Activated naive CD4-positive, alpha-beta T cell treated with anti-CD3 and anti-CD28 coated beads, Interleukin-2, amount 50 U/mL, for 24 hours (primary cell): Measurements from ENCODE around the gene AK9.
A peak's percentile ranks its signal among the peaks of the same experiment; 100 is the strongest.

Source experiments
- H3K27ac Mint-ChIP-seq: one replicate; pipeline ENCODE4 v1.8.0; 2021; ENCODE audit warnings: mild to moderate bottlenecking, mixed read lengths
- H3K27me3 Mint-ChIP-seq: one replicate; pipeline ENCODE4 v1.8.0; 2021; ENCODE audit warnings: mixed read lengths
- H3K36me3 Mint-ChIP-seq: one replicate; pipeline ENCODE4 v1.8.0; 2021; ENCODE audit warnings: mixed read lengths
- H3K4me1 Mint-ChIP-seq: one replicate; pipeline ENCODE4 v1.8.0; 2021; ENCODE audit warnings: mixed read lengths
- H3K4me3 Mint-ChIP-seq: one replicate; pipeline ENCODE4 v1.8.0; 2021; ENCODE audit warnings: mild to moderate bottlenecking, mixed read lengths
- H3K9me3 Mint-ChIP-seq: one replicate; pipeline ENCODE4 v1.8.0; 2021; ENCODE audit warnings: mixed read lengths

Gene AK9

DNA sequence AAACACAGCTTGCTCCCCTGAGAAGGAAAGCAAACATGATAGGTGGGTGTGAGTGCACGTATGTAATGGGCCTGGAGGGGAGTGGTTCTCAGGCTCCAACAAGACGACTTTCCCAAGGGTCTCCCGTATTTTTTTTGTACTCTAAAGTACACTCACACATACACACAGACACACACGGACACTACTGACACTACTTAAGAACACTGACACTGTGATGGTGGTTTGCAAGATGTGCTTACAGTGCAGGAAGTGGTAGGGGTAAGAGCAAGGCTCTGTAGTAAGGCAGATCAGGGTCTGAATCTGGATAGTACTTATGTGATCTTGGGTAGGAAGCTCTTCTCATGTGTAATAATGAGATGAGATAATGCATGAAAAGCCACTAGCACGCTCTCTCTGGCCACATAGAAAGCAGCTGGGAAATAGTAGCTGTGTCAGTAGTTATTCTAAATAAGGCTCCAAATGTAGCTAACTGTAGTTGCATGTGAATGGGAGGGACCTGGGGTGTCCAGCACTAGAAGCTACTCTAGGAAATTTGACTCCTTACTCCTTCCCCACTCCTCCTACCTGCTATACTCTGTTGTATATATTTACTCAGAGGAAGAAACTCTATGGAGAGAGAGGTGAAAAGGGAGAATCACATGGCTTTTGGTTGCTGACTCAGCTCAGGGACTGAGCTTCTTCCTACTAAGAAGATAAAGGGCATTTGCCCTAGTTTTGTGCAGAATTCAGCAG lies 199.6 kb downstream of the AK9 start:
- Mint-ChIP-seq H3K9me3 (no peaks in the 10 kb centered on the region), H3K27ac (peak overlapping the region; percentile 5), H3K27me3 (no peaks in the 10 kb centered on the region), H3K36me3 (no peaks in the 10 kb centered on the region), H3K4me1 (peaks cover 25% of the 10 kb centered on the region), H3K4me3 (no peak overlapping the region)

GRCh38 chr6:109490713-109491112 lies 200.3 kb downstream of the AK9 start:
- no peak overlapping the region for H3K27ac Mint-ChIP-seq
- no peaks in the 10 kb centered on the region for H3K36me3 Mint-ChIP-seq
- no peak overlapping the region for H3K4me3 Mint-ChIP-seq
- H3K27me3 Mint-ChIP-seq, result no peaks in the 10 kb centered on the region
- H3K4me1 Mint-ChIP-seq, result peaks cover 26% of the 10 kb centered on the region
- no peaks in the 10 kb centered on the region for H3K9me3 Mint-ChIP-seq

DNA sequence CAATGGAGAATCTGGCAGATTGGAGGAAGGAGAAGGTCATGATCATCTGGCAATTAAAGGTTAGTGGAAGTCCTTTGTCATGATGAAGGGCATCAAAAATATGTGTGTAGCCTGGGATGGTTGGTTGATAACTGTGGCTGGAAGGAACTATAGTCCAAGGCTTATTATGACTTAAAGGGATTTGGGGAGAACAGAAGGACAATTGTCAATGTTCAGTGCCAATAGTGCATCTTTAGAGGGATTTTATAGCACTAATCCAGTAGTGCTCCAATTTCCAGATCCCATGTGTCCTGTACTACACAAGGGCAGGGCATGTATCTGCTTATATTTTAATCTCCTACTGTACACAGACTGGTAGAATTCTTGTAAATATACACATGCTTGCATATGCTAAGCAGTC lies 203.0 kb downstream of the AK9 start:
- H3K4me3 Mint-ChIP-seq, result no peak overlapping the region
- H3K4me1 Mint-ChIP-seq, result peaks cover 33% of the 10 kb centered on the region
- no peaks in the 10 kb centered on the region for H3K27me3 Mint-ChIP-seq
- no peak overlapping the region for H3K27ac Mint-ChIP-seq
- no peaks in the 10 kb centered on the region for H3K36me3 Mint-ChIP-seq
- no peaks in the 10 kb centered on the region for H3K9me3 Mint-ChIP-seq

- H3K4me1 Mint-ChIP-seq, result peaks cover 34% of the 10 kb centered on the region
- no peak overlapping the region for H3K4me3 Mint-ChIP-seq
- no peaks in the 10 kb centered on the region for H3K27me3 Mint-ChIP-seq
- H3K9me3 Mint-ChIP-seq, result no peaks in the 10 kb centered on the region
- peak overlapping the region; percentile 83 for H3K27ac Mint-ChIP-seq
- H3K36me3 Mint-ChIP-seq, result peaks cover 6% of the 10 kb centered on the region
These were observed 204.9 kb downstream of the AK9 start for GRCh38 chr6:109486068-109486467.

- H3K36me3 Mint-ChIP-seq, result peaks cover 10% of the 10 kb centered on the region
- H3K4me3 Mint-ChIP-seq, result no peak overlapping the region
- H3K27me3 Mint-ChIP-seq, result no peaks in the 10 kb centered on the region
- peaks cover 34% of the 10 kb centered on the region for H3K4me1 Mint-ChIP-seq
- no peaks in the 10 kb centered on the region for H3K9me3 Mint-ChIP-seq
- H3K27ac Mint-ChIP-seq, result peak overlapping the region; percentile 83
These were observed 205.6 kb downstream of the AK9 start for GRCh38 chr6:109485266-109485935.

DNA sequence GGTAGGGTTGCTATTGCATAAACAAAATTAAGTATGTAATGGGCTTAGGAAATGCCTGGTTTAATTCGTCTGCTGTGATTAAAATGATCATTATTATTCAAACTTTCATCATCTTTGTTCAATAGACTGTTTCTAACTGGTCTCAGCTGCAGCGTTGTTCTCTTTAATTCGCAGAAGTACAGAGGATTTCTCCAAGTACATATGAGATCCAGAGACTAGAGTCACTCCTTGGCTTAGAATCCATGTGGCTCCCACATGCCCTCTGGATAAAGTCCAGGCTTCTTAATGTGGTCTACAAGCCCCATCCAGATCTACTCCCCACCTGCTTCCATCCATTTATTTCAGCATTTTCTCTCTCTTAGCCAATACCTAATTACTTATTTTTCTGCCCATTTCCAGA lies 206.9 kb downstream of the AK9 start:
- Mint-ChIP-seq H3K27me3 (no peaks in the 10 kb centered on the region), H3K9me3 (no peaks in the 10 kb centered on the region), H3K36me3 (peaks cover 17% of the 10 kb centered on the region), H3K4me3 (peak overlapping the region; percentile 81), H3K27ac (peak overlapping the region; percentile 15), H3K4me1 (peaks cover 36% of the 10 kb centered on the region)

DNA sequence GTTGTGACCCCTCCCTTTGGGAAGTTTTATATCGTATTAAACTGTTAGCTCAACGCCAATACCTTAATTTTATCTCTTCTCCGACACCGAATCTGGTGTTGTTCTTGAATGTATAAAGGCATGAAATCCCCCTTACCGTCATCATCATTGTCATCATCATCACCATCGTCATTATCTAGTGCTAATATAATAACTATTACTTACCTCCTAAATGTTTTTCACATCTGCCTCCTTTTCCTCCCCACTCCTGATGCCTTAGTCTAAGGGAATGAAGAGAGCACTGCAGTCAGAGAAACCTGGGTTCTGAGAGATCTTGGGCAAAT lies 207.3 kb downstream of the AK9 start:
- peak overlapping the region; percentile 81 for H3K4me3 Mint-ChIP-seq
- H3K4me1 Mint-ChIP-seq, result peaks cover 41% of the 10 kb centered on the region
- peaks cover 22% of the 10 kb centered on the region for H3K36me3 Mint-ChIP-seq
- H3K27me3 Mint-ChIP-seq, result no peaks in the 10 kb centered on the region
- no peaks in the 10 kb centered on the region for H3K9me3 Mint-ChIP-seq
- H3K27ac Mint-ChIP-seq, result peak overlapping the region; percentile 15

GRCh38 chr6:109482905-109483734 lies 207.9 kb downstream of the AK9 start, which contains the start of gene ZBTB24:
Gene ZBTB24, minus strand, starts transcription at chr6:109483219. Its CDS starts 1,193 bp downstream, at chr6:109482026.
- H3K4me1 Mint-ChIP-seq, result peaks cover 47% of the 10 kb centered on the region
- H3K27ac Mint-ChIP-seq, result peak within 1 kb of the TSS; percentile 95
- H3K36me3 Mint-ChIP-seq, result peaks cover 22% of the 10 kb centered on the region
- H3K9me3 Mint-ChIP-seq, result no peaks in the 10 kb centered on the region
- no peaks in the 10 kb centered on the region for H3K27me3 Mint-ChIP-seq
- H3K4me3 Mint-ChIP-seq, result peak within 1 kb of the TSS; percentile 96

DNA sequence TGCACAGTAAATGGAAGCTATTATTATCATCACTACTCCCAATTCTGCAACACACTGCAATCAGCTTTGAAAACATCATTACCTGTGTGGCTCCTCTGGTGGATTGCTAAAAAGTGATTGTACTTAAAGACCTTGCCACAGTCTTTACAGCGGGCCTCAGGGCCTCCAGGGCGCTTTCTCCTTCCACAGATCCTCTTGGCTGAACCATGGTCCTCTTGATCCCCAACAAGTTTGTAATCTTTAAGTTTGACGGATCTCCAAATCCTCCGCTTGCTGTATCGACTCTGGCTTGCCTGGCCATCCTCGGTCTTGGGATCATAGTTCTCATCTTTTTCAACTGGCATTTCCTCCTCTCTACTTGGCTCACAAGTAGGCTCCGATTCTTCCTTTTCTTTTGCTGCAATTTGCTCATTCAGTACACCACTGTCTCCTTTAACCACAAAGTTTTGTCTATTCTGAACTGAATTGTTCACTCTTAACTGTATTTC lies 210.0 kb downstream of the AK9 start:
- no peaks in the 10 kb centered on the region for H3K27me3 Mint-ChIP-seq
- peaks cover 25% of the 10 kb centered on the region for H3K36me3 Mint-ChIP-seq
- H3K4me1 Mint-ChIP-seq, result peaks cover 65% of the 10 kb centered on the region
- H3K27ac Mint-ChIP-seq, result peak overlapping the region; percentile 71
- no peaks in the 10 kb centered on the region for H3K9me3 Mint-ChIP-seq
- H3K4me3 Mint-ChIP-seq, result peak overlapping the region; percentile 96

DNA sequence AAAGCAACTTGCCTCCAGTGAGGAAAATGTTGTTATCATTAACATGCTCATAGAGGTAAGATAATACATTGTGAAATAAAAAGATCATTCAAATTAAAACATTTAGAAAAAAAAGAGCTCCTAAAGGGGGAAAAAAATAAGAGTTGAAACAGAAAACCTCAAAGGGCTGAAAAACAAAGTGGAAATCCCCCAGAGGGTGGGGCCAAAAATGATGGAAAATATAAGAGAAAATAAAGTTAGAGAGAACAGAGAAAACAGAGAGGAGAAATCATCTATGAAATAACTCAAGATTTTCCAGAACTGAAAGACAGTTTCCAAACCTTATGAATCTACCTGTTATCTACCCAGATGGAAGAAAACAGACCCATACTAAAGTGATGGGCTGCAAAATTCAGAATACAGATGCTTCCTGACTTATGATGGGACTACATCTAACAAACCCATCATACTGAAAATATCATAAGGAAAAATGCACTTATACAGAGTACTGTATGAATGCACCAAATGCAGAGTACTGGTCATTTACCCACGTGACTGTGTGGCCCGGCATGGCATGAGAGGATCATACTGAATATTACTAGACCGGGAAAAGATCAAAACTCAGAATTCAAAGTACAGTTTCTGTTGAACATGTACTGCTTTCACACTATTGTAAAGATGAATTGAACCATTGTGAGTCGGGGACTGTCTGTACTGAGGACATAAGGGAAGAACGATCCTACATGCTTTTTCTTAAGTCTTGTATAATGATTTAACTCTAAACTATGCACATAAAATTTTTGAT lies 212.0 kb downstream of the AK9 start:
- peak overlapping the region; percentile 88 for H3K27ac Mint-ChIP-seq
- peak overlapping the region; percentile 96 for H3K4me3 Mint-ChIP-seq
- H3K9me3 Mint-ChIP-seq, result no peaks in the 10 kb centered on the region
- peaks cover 70% of the 10 kb centered on the region for H3K4me1 Mint-ChIP-seq
- no peaks in the 10 kb centered on the region for H3K27me3 Mint-ChIP-seq
- peaks cover 36% of the 10 kb centered on the region for H3K36me3 Mint-ChIP-seq

DNA sequence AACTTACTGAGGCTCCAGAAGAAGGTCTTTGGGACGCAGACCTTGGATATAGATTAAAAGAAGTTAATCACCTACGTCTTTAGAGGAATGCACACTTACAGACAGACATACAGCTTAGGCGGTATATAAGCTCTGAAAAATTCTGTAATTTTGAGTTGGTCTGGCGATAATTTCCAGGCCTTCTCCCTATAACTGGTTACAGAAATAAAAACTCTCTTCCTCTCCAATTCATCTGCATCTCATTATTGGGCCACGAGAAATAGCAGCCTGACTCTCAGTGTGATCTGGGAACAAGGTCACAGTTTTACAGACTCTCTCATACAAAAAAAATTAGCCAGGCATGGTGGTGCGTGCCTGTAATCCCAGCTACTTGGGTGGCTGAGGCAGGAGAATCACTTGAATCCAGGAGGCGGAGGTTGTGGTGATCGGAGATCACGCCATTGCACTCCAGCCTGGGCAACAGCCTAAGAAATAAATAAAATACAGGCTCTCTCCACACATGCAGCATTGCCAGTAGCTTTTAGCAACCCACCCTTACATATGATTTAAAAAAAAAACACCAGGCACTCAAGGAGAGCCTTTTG lies 212.7 kb downstream of the AK9 start:
- Mint-ChIP-seq H3K36me3 (peaks cover 38% of the 10 kb centered on the region), H3K4me1 (peaks cover 72% of the 10 kb centered on the region), H3K9me3 (no peaks in the 10 kb centered on the region)

GRCh38 chr6:109477725-109478124 lies 213.3 kb downstream of the AK9 start:
- Mint-ChIP-seq H3K27ac (no peak overlapping the region), H3K4me3 (peak overlapping the region; percentile 96), H3K4me1 (peaks cover 78% of the 10 kb centered on the region), H3K9me3 (no peaks in the 10 kb centered on the region), H3K27me3 (no peaks in the 10 kb centered on the region), H3K36me3 (peaks cover 43% of the 10 kb centered on the region)

More for the DNA sequence above, 212.7 kb downstream of the AK9 start:
- Mint-ChIP-seq H3K4me3 (peak overlapping the region; percentile 96), H3K27me3 (no peaks in the 10 kb centered on the region), H3K27ac (peak overlapping the region; percentile 88)

DNA sequence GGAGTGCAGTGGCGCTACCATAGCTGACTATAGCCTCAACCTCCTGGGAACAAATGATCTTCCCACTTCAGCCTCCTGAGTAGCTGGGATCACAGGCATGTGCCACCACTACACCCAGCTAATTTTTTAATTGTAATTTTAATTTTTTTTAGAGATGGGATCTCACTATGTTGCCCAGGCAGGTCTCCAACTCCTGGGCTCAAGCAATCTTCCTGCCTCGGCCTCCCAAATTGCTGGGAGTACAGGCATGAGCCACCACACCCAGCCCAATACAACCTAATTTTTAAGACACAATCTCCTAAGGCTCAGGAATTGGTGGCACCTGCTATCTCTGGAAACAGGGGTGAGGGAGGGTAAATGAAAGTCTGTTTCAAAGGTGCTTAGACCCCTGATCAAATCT lies 213.8 kb downstream of the AK9 start:
- Mint-ChIP-seq H3K4me1 (peaks cover 83% of the 10 kb centered on the region), H3K4me3 (peak overlapping the region; percentile 96), H3K27me3 (no peaks in the 10 kb centered on the region), H3K9me3 (no peaks in the 10 kb centered on the region), H3K27ac (no peak overlapping the region), H3K36me3 (peaks cover 47% of the 10 kb centered on the region)

GRCh38 chr6:109475625-109476024 lies 215.4 kb downstream of the AK9 start:
- Mint-ChIP-seq H3K36me3 (peaks cover 43% of the 10 kb centered on the region), H3K4me3 (no peak overlapping the region), H3K27me3 (no peaks in the 10 kb centered on the region), H3K4me1 (peaks cover 85% of the 10 kb centered on the region), H3K27ac (peak overlapping the region; percentile 74), H3K9me3 (no peaks in the 10 kb centered on the region)

GRCh38 chr6:109474995-109475394 lies 216.0 kb downstream of the AK9 start:
- Mint-ChIP-seq H3K27me3 (no peaks in the 10 kb centered on the region), H3K36me3 (peaks cover 41% of the 10 kb centered on the region), H3K4me3 (no peak overlapping the region), H3K4me1 (peaks cover 86% of the 10 kb centered on the region), H3K9me3 (no peaks in the 10 kb centered on the region), H3K27ac (peak overlapping the region; percentile 15)
